ENCODE results near the gene MYF5.
A peak's percentile ranks its signal among the peaks of the same experiment; 100 is the strongest.

Gene MYF5

DNA sequence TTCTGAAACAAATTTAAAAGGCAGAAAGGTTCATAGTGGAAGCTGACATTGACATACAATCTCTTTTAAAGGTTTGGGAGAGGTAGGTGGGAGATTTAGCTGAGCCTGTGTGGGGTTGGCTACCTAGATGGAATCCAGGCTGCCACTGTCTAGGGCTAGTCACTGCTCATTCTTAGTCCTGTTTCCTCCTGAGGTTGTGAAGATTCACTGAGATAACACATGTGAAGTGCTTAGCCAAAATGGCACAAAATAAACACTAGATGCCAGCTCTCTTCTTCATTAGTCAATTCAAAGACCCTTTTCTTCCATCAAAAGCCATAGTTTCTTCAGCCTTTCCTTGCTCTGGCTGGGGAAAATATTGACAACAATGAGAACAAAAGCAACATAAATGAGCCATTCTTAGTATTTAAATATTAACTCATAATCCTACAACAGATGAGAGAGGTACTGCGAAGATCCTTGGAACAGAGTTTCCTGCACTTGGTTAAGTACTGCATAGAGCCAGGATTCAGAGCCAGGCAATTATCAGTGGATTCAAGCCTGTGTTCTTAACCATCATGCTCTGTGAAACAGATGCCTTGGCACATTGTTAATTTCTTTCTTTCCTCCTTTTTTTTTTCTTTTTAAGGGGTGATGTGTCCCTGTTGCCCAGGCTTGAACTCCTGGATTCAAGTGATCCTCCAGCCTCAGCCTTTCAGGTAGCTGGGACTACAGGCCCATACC lies 5.8 kb upstream of the MYF5 start:
- peak; percentile 40; the same call in 2 of the 3 replicates for ATAC-seq
- TF ChIP-seq ZFP30 (CRISPR knock-in tag; IDR thresholded peaks at IDR 0.05) (no peak), PATZ1 (CRISPR knock-in tag; IDR thresholded peaks at IDR 0.05; ENCODE audit: borderline replicate concordance) (no peak), OSR1 (CRISPR knock-in tag; IDR thresholded peaks at IDR 0.05) (no peak), ESRRG (CRISPR knock-in tag; IDR thresholded peaks at IDR 0.05) (no peak), CSDC2 (CRISPR knock-in tag; IDR thresholded peaks at IDR 0.05) (no peak), ISL1 (CRISPR knock-in tag; IDR thresholded peaks at IDR 0.05) (no peak)

- ATAC-seq = no peak
- TF ChIP-seq ESRRG (CRISPR knock-in tag; IDR thresholded peaks at IDR 0.05) = no peak
- TF ChIP-seq PPARA (CRISPR knock-in tag; IDR thresholded peaks at IDR 0.05; ENCODE audit: borderline replicate concordance) = no peak
- TF ChIP-seq ZNF565 (CRISPR knock-in tag; conservative IDR thresholded peaks at IDR 0.05; ENCODE audit: low read depth) = no peak
- TF ChIP-seq ZFP30 (CRISPR knock-in tag; IDR thresholded peaks at IDR 0.05) = no peak
- no peak for TF ChIP-seq ZNF8 (CRISPR knock-in tag; IDR thresholded peaks at IDR 0.05)
- TF ChIP-seq TOX (CRISPR knock-in tag; IDR thresholded peaks at IDR 0.05; ENCODE audit: borderline replicate concordance) = no peak
- TF ChIP-seq PATZ1 (CRISPR knock-in tag; IDR thresholded peaks at IDR 0.05; ENCODE audit: borderline replicate concordance) = no peak
Measured at GRCh38 chr12:80711866-80712265, 4.8 kb upstream of the MYF5 start.

- no peak for ATAC-seq
- TF ChIP-seq ZFP3 (CRISPR knock-in tag; IDR thresholded peaks at IDR 0.05) = no peak
- TF ChIP-seq OSR1 (CRISPR knock-in tag; IDR thresholded peaks at IDR 0.05) = no peak
- no peak for TF ChIP-seq ARNTL (CRISPR knock-in tag; IDR thresholded peaks at IDR 0.05; ENCODE audit: borderline replicate concordance, low read depth)
- TF ChIP-seq PPARA (CRISPR knock-in tag; IDR thresholded peaks at IDR 0.05; ENCODE audit: borderline replicate concordance) = no peak
- TF ChIP-seq ZNF565 (CRISPR knock-in tag; conservative IDR thresholded peaks at IDR 0.05; ENCODE audit: low read depth) = no peak
- TF ChIP-seq TCF4 (CRISPR knock-in tag; IDR thresholded peaks at IDR 0.05; ENCODE audit: borderline replicate concordance) = no peak
- TF ChIP-seq GLIS3 (CRISPR knock-in tag; IDR thresholded peaks at IDR 0.05) = no peak
- no peak for TF ChIP-seq TOX (CRISPR knock-in tag; IDR thresholded peaks at IDR 0.05; ENCODE audit: borderline replicate concordance)
- TF ChIP-seq, protein P1, sequence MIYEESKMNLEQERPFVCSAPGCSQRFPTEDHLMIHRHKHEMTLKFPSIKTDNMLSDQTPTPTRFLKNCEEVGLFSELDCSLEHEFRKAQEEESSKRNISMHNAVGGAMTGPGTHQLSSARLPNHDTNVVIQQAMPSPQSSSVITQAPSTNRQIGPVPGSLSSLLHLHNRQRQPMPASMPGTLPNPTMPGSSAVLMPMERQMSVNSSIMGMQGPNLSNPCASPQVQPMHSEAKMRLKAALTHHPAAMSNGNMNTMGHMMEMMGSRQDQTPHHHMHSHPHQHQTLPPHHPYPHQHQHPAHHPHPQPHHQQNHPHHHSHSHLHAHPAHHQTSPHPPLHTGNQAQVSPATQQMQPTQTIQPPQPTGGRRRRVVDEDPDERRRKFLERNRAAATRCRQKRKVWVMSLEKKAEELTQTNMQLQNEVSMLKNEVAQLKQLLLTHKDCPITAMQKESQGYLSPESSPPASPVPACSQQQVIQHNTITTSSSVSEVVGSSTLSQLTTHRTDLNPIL (CRISPR knock-in tag; IDR thresholded peaks at IDR 0.05; ENCODE audit: low read depth) = no peak
- TF ChIP-seq, protein P2, sequence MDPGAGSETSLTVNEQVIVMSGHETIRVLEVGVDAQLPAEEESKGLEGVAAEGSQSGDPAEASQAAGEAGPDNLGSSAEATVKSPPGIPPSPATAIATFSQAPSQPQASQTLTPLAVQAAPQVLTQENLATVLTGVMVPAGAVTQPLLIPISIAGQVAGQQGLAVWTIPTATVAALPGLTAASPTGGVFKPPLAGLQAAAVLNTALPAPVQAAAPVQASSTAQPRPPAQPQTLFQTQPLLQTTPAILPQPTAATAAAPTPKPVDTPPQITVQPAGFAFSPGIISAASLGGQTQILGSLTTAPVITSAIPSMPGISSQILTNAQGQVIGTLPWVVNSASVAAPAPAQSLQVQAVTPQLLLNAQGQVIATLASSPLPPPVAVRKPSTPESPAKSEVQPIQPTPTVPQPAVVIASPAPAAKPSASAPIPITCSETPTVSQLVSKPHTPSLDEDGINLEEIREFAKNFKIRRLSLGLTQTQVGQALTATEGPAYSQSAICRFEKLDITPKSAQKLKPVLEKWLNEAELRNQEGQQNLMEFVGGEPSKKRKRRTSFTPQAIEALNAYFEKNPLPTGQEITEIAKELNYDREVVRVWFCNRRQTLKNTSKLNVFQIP (CRISPR knock-in tag; IDR thresholded peaks at IDR 0.05; ENCODE audit: borderline replicate concordance, low read depth) = no peak
- TF ChIP-seq ZFP30 (CRISPR knock-in tag; IDR thresholded peaks at IDR 0.05) = no peak
- no peak for TF ChIP-seq ZC3H10 (CRISPR knock-in tag; IDR thresholded peaks at IDR 0.05)
- TF ChIP-seq PATZ1 (CRISPR knock-in tag; IDR thresholded peaks at IDR 0.05; ENCODE audit: borderline replicate concordance) = no peak
- no peak for TF ChIP-seq ZNF70 (CRISPR knock-in tag; IDR thresholded peaks at IDR 0.05)
- TF ChIP-seq ZNF8 (CRISPR knock-in tag; IDR thresholded peaks at IDR 0.05) = no peak
- no peak for TF ChIP-seq ESRRG (CRISPR knock-in tag; IDR thresholded peaks at IDR 0.05)
- TF ChIP-seq SNAI2 (CRISPR knock-in tag; IDR thresholded peaks at IDR 0.05) = no peak
- TF ChIP-seq, protein P3, sequence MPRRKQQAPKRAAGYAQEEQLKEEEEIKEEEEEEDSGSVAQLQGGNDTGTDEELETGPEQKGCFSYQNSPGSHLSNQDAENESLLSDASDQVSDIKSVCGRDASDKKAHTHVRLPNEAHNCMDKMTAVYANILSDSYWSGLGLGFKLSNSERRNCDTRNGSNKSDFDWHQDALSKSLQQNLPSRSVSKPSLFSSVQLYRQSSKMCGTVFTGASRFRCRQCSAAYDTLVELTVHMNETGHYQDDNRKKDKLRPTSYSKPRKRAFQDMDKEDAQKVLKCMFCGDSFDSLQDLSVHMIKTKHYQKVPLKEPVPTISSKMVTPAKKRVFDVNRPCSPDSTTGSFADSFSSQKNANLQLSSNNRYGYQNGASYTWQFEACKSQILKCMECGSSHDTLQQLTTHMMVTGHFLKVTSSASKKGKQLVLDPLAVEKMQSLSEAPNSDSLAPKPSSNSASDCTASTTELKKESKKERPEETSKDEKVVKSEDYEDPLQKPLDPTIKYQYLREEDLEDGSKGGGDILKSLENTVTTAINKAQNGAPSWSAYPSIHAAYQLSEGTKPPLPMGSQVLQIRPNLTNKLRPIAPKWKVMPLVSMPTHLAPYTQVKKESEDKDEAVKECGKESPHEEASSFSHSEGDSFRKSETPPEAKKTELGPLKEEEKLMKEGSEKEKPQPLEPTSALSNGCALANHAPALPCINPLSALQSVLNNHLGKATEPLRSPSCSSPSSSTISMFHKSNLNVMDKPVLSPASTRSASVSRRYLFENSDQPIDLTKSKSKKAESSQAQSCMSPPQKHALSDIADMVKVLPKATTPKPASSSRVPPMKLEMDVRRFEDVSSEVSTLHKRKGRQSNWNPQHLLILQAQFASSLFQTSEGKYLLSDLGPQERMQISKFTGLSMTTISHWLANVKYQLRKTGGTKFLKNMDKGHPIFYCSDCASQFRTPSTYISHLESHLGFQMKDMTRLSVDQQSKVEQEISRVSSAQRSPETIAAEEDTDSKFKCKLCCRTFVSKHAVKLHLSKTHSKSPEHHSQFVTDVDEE (CRISPR knock-in tag; IDR thresholded peaks at IDR 0.05) = no peak
- TF ChIP-seq CSRNP3 (CRISPR knock-in tag; IDR thresholded peaks at IDR 0.05) = no peak
Measured at GRCh38 chr12:80712866-80713265, 3.8 kb upstream of the MYF5 start.
